T47D (cell line): ENCODE measurements around the gene YWHAE.

Source experiments
- DNase-seq, 2 experiments: peaks; one replicate each; pipeline versions ENCODE4 v3.0.0 to v3.0.0-alpha.2; 2011 to 2012; ENCODE audit warnings: low read depth in 1 of 2, low spot score in 1 of 2
- JUND ChIP-seq: IDR thresholded peaks from 2 replicates; pipeline ENCODE4 v1.6.1; 2012; ENCODE audit warnings: low read depth
- in situ Hi-C: cut with HindIII; loops from 2 replicates; pipeline ENCODE4 v1.10.0; 2016; ENCODE audit warnings: low sequenced_read_pairs, low pct_unique_long_range_greater_than_20kb

Gene YWHAE

GRCh38 chr17:1299552-1300370, 100.3 kb downstream of the YWHAE start:
- no peak for TF ChIP-seq JUND
- in situ Hi-C loops, result no loop called here
- DNase-seq, result no peak

GRCh38 chr17:1298606-1299005, 101.4 kb downstream of the YWHAE start:
- no peak for TF ChIP-seq JUND
- no peak for DNase-seq
- in situ Hi-C loops, result no loop called here
